Uterus (tissue), 4 donors: ENCODE measurements around the gene ZNF324B. TPM values are rescaled to one million over a fixed set of nuclear protein-coding genes. Genes with fewer than 3 reads are reported as not detected.
"Not testable (repeated sequence)": the region's sequence is repeated elsewhere in the genome, so short reads cannot be mapped to it uniquely, and the experiment has no call there.

Experiments
- DNase-seq, 2 donors: peaks; one replicate each; pipeline ENCODE4 v3.0.0-alpha.2; 2019 to 2020
- H3K27ac ChIP-seq, 2 donors: fragments of 200-600 bp; sonication (generic); 1 replicate in 1 of 2; 2 replicates in 1 of 2; pipeline ENCODE4 v1.5.1; 2016 to 2018
- H3K27me3 ChIP-seq, 2 donors: fragments of 200-600 bp; sonication (generic); one replicate each; pipeline ENCODE4 v1.5.1; 2018 to 2019; ENCODE audit warnings: control low read depth in 1 of 2
- H3K36me3 ChIP-seq, 2 donors: fragments of 200-600 bp; sonication (generic); one replicate each; pipeline ENCODE4 v1.5.1; 2019; ENCODE audit warnings: control low read depth in 1 of 2
- H3K4me1 ChIP-seq, 2 donors: fragments of 200-600 bp; sonication (generic); one replicate each; pipeline ENCODE4 v1.5.1; 2018 to 2019; ENCODE audit warnings: control low read depth in 1 of 2
- H3K4me3 ChIP-seq, 2 donors: fragments of 200-600 bp; sonication (generic); 1 replicate in 1 of 2; 2 replicates in 1 of 2; pipeline ENCODE4 v1.5.1; 2018 to 2019; ENCODE audit warnings: mild to moderate bottlenecking in 1 of 2
- H3K9me3 ChIP-seq, 2 donors: fragments of 200-600 bp; sonication (generic); one replicate each; pipeline ENCODE4 v1.5.1; 2019; ENCODE audit warnings: control low read depth in 1 of 2
- POLR2A ChIP-seq, 2 donors: fragments of 450-650 bp; IDR thresholded peaks; one replicate each; pipeline ENCODE4 v1.6.1; 2016; ENCODE audit warnings: antibody characterized with exemption in 2 of 2, mild to moderate bottlenecking in 1 of 2, moderate library complexity in 1 of 2
- intact Hi-C: fragments of 100-400 bp; cut with DNase I; formaldehyde crosslinking; loops from one replicate; pipeline ENCODE4 v1.15.1; 2023; ENCODE audit warnings: low total_unique reads
- total RNA-seq, 4 donors: library from RNA; depleted of rRNA in 3 of 4; stranded (reverse); fragments of >200 nt in 3 of 4; gene quantifications; one replicate each; pipeline versions ENCODE4 v1.1.0 to v1.2.4, GENCODE V29; 2014 to 2023
- TF ChIP-seq, protein P1 (sequence below), 4 experiments: fragments of 200-600 bp in 2 of 4; fragments of 450-650 bp in 2 of 4; sonication (generic) in 2 of 4; IDR thresholded peaks; one replicate each; pipeline ENCODE4 v1.5.1; 2016 to 2019; ENCODE audit warnings: antibody characterized with exemption in 4 of 4, mild to moderate bottlenecking in 2 of 4, moderate library complexity in 1 of 4
- donor health status: DM: yes; HTN: yes; CAD: no.

ZNF324B gene
- total RNA-seq, 4 donors from 2014 or later, result 1.2 to 17.5 (median 7.3) TPM

DNA sequence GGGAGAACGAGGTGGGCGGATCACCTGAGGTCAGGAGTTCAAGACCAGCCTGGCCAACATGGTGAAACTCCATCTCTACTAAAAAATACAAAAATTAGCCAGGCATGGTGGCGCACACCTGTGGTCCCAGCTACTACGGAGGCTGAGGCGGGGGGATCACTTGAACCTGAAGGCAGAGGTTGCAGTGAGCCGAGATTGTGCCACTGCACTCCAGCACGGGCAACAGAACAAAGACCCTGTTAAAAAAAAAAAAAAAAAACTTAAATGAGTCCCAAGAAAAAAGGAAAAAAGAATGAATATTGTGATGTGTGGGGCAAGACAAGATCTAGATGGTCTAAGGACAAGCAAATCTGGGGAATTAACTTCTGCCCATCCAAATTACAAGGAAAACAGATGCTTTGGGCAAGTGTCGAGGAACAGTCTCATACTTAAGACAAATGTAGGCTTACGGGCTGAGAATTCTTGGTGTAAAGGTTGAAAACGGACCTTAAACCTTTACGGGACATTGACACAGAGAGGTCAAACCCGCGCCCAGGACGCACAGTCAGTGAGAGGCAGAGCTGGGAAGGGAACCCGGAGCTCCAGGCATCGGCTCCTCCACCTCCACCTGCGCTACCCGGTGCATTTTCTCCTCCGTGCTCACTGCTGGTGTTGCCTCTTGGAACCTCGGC is 14.8 kb downstream of the ZNF324B start:
- intact Hi-C loops, result no loop called here
- H3K4me3 ChIP-seq, result peak overlapping the region; percentile 97
- no peaks in the 10 kb centered on the region for H3K36me3 ChIP-seq
- no peaks in the 10 kb centered on the region for H3K27me3 ChIP-seq
- TF ChIP-seq, protein P1, sequence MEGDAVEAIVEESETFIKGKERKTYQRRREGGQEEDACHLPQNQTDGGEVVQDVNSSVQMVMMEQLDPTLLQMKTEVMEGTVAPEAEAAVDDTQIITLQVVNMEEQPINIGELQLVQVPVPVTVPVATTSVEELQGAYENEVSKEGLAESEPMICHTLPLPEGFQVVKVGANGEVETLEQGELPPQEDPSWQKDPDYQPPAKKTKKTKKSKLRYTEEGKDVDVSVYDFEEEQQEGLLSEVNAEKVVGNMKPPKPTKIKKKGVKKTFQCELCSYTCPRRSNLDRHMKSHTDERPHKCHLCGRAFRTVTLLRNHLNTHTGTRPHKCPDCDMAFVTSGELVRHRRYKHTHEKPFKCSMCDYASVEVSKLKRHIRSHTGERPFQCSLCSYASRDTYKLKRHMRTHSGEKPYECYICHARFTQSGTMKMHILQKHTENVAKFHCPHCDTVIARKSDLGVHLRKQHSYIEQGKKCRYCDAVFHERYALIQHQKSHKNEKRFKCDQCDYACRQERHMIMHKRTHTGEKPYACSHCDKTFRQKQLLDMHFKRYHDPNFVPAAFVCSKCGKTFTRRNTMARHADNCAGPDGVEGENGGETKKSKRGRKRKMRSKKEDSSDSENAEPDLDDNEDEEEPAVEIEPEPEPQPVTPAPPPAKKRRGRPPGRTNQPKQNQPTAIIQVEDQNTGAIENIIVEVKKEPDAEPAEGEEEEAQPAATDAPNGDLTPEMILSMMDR (IDR thresholded peaks at IDR 0.05), result no peak
- no peak for TF ChIP-seq POLR2A (IDR thresholded peaks at IDR 0.05)
- H3K9me3 ChIP-seq, result no peaks in the 10 kb centered on the region
- no peak overlapping the region for H3K27ac ChIP-seq
- no peak for DNase-seq
- H3K4me1 ChIP-seq, result peaks cover 0 to 6% of the 10 kb centered on the region in 2 donors

DNA sequence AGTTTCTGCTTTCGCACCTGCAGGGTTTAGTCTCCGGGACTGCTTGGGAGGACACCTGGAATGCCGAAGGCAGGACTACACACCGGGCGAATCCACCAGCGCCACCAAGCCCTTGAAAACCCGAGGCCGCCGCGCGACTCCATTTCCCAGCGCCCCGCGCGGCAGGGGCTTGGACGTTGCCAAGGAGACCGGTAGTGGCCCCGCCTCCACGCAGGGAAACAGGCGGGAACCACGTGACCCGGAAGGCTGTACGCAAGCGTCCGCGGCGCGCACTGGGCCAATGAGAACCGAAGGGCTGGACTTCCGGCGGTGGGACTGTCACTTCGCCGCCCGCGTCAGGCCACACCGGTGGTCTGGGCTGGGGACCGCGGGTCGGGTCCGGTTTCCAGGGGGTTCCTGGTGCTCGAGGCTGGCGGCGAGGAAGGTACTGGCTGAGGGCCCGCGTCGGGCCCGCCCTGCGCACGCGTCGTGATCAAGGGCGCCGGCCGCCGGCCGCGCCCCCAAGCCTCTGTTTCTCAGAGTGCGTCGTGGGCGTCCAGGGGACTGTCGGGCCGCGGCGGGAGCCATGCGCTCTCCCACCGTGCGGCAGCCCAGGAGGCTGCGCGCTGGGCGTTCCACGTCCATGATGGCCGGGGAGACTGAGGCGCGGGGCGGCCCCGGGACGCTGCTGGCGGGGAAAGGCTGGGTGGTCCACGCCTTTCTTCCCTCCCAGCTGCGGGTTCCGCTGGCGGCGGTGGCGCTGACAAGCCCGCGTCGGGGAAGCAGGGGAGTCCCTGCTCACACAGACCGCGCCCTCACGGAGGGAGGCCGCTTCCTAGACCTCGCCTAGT is 15.6 kb downstream of the ZNF324B start, which contains the start of gene ZNF324:
ZNF324 (plus strand) TSS at position 321 of the 830 bp plus-strand sequence. CDS start 2,106 bp downstream, outside the sequence.
- peak; percentile 97 for DNase-seq
- TF ChIP-seq POLR2A (IDR thresholded peaks at IDR 0.05), result peak; percentile 7 to 62
- TF ChIP-seq, protein P1 (IDR thresholded peaks at IDR 0.05), result peak in 1 of 4 experiments; percentile 10
- intact Hi-C loops, result no loop called here

DNA sequence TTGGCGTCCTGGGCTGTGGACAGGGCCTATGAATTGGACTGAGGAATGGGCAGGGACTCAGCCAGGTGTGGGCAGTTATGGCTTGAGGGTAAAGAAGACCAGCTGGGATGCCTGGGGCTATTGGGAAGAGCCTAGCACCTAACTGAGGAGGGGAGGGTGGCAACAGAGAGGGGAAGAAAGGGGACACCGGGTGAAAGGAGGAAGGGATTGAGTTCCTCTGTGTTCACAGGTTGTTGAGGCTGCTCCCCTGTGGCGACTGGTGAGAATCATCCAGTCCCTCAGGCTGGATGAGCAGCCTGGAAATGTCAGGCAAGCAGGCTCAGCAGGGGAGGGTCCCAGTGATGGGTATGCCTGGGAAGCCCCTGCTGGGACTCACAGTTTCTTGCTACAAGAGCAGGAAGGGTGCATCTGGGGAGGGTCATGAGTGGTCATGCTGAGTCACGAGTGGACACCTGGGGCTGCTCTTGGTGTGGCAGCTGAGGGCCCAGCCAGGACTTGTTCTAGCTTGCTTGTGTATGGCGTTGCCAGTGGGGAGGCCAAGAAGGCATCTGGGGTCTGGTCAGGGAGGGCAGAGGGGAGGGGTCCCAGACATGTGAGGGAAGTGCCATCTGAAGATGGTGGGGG is 16.9 kb downstream of the ZNF324B start:
- Histone ChIP-seq H3K4me3 (no peak overlapping the region), H3K27me3 (no peaks in the 10 kb centered on the region), H3K27ac (no peak overlapping the region), H3K36me3 (no peaks in the 10 kb centered on the region), H3K9me3 (no peaks in the 10 kb centered on the region), H3K4me1 (peaks cover 0 to 6% of the 10 kb centered on the region in 2 donors)
- no peak for DNase-seq
- TF ChIP-seq, protein P1 (IDR thresholded peaks at IDR 0.05), result no peak
- TF ChIP-seq POLR2A (IDR thresholded peaks at IDR 0.05), result no peak
- intact Hi-C loops, result no loop called here

More for the DNA sequence above, 15.6 kb downstream of the ZNF324B start, which contains the start of gene ZNF324:
- H3K9me3 ChIP-seq, result no peaks in the 10 kb centered on the region
- no peaks in the 10 kb centered on the region for H3K36me3 ChIP-seq
- H3K27ac ChIP-seq, result peak within 1 kb of the TSS; percentile 47 to 74
- peak within 1 kb of the TSS; percentile 97 for H3K4me3 ChIP-seq
- peaks cover 0 to 6% of the 10 kb centered on the region in 2 donors for H3K4me1 ChIP-seq
- H3K27me3 ChIP-seq, result no peaks in the 10 kb centered on the region

DNA sequence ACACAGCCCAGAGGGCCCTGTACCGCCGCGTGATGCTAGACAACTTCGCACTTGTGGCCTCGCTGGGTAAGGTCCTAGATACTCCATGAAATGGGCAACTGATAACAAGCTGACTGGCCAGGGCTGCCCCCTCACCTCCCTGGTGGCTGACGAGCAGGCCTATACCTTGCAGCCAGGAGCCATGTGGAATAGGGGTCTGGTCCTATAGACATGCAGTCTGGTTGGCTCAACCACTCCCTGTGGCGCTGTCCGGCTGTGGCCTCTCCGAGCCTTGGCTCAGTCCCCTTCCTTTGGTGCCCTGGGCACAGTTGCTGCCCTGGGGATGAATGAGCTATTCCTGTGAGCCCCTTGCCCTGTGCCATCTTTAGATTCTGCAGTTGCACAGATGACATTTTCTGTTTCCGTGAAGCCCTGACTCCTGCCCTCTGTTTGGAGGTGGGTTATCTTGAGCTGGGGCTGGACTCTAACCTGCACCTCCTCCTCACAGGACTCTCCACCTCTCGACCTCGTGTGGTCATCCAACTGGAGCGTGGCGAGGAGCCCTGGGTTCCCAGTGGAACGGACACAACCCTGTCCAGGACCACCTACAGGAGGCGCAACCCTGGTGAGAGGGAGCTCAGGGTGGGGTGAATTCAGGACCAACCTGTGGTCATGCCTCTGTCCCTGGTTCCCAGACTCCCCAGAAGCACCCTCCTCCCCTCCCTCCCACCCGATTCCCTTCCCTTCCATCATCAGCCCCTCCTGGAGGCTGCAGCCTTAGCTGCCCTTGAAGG is 18.0 kb downstream of the ZNF324B start:
- no peak overlapping the region for H3K4me3 ChIP-seq
- no peaks in the 10 kb centered on the region for H3K9me3 ChIP-seq
- H3K27me3 ChIP-seq, result no peaks in the 10 kb centered on the region
- H3K27ac ChIP-seq, result no peak overlapping the region
- peaks cover 0 to 6% of the 10 kb centered on the region in 2 donors for H3K4me1 ChIP-seq
- H3K36me3 ChIP-seq, result no peaks in the 10 kb centered on the region
- intact Hi-C loops, result no loop called here
- TF ChIP-seq, protein P1 (IDR thresholded peaks at IDR 0.05), result no peak
- TF ChIP-seq POLR2A (IDR thresholded peaks at IDR 0.05), result no peak
- no peak for DNase-seq

DNA sequence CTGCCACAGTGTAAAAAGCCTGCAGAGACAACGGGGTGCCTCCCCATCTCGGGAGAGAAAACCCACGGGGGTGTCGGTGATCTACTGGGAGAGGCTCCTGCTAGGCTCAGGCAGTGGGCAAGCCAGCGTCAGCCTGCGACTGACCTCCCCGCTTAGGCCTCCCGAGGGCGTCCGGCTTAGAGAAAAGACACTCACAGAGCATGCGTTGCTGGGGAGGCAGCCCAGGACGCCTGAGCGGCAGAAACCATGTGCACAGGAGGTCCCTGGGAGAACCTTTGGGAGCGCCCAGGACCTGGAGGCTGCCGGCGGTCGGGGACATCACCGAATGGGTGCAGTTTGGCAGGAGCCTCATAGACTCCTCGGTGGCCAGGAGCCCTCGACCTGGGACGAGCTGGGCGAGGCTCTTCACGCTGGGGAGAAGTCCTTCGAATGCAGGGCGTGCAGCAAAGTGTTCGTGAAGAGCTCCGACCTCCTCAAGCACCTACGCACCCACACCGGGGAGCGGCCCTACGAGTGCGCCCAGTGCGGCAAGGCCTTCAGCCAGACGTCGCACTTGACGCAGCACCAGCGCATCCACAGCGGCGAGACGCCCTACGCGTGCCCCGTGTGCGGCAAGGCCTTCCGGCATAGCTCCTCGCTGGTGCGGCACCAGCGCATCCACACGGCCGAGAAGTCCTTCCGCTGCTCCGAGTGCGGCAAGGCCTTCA is 19.6 kb downstream of the ZNF324B start:
- H3K36me3 ChIP-seq, intact Hi-C loops: not testable (repeated sequence)

More for the DNA sequence above, 19.6 kb downstream of the ZNF324B start:
- not testable (repeated sequence) for H3K27ac ChIP-seq, DNase-seq, H3K4me3 ChIP-seq, H3K4me1 ChIP-seq, H3K9me3 ChIP-seq, H3K27me3 ChIP-seq
